Measurements from ENCODE around the gene CHST12. TPM values are rescaled to one million over a fixed set of nuclear protein-coding genes. Genes with fewer than 3 reads are reported as not detected.
A peak's percentile ranks its signal among the peaks of the same experiment; 100 is the strongest.

Gene CHST12
- total and polyA plus RNA-seq, 3 experiments from 2014 or later = 7.7 to 63.0 (median 8.3) TPM

DNA sequence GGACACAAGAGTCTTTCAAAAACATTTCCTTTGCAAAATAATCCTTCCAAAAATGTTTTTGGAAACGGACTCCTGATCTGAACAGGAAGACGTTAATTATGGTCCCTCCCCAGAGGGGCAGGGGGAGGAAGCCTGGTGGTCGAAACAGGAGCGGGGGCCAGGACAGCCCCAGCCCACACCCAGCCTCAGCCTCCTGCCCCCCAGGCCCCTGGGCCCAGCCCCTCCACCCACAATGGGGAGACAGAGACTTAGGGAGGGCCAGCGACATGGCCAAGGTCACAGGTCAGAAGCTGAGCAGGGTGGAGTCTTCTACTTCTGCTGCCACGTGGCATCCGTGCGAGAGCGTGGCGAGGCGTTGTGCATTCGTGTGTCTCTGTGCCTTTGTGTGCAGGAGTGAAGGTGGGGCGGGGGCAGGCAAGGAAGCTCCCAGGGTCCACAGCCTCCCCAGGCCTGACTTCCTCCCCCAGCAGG lies 86.8 kb downstream of the CHST12 start:
- Mint-ChIP-seq H3K4me3 (no peak overlapping the region), H3K9me3 (no peaks in the 10 kb centered on the region), H3K4me1 (peaks cover 0 to 4% (median 2%) of the 10 kb centered on the region in 3 donors), H3K27me3 (peaks cover 0 to 2% of the 10 kb centered on the region in 2 donors), H3K27ac (no peak overlapping the region), H3K36me3 (peaks cover 0 to 2% (median 0%) of the 10 kb centered on the region in 3 donors)
- DNase-seq = no peak
- no peaks in the 10 kb centered on the region for H3K36me3 ChIP-seq (ENCODE audit: insufficient read depth, low read length)
- CTCF ChIA-PET = no interaction called here
- H3K27me3 ChIP-seq (ENCODE audit: insufficient read depth, low read length, poor library complexity, severe bottlenecking) = no peaks in the 10 kb centered on the region
- POLR2A ChIA-PET = no interaction called here
- no peak overlapping the region for H3K27ac ChIP-seq (ENCODE audit: low read depth, low read length)
- H3K4me1 ChIP-seq (ENCODE audit: insufficient read depth, low read length) = no peaks in the 10 kb centered on the region
- H3K4me3 ChIP-seq (ENCODE audit: low read length) = no peak overlapping the region
- no peaks in the 10 kb centered on the region for H3K9me3 ChIP-seq (ENCODE audit: low read length)

DNA sequence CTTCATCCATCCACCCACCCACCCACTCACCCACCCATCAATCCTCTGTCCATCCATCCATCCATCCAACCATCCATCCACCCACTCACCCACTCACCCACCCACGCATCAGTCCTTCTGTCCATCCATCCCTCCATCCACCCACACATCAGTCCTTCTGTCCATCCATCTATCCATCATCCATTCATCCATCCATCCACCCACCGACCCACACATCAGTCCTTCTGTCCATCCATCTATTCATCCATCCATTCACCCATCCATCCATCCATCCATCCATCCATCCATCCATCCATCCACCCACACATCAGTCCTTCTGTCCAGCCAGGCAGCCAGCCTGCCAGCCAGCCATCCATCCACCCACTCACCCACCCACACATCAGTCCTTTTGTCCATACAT lies 88.6 kb downstream of the CHST12 start:
- ChIA-PET POLR2A (interaction anchor here (0.5 kb wide), 1 partner anchor 339 kb away, joined by 5 read pairs; no protein-coding TSS in a partner anchor), CTCF (no interaction called here)
- no peaks in the 10 kb centered on the region for H3K36me3 ChIP-seq (ENCODE audit: insufficient read depth, low read length)
- H3K27me3 ChIP-seq (ENCODE audit: insufficient read depth, low read length, poor library complexity, severe bottlenecking) = peaks cover 1% of the 10 kb centered on the region
- no peak overlapping the region for H3K27ac ChIP-seq (ENCODE audit: low read depth, low read length)
- H3K4me3 ChIP-seq (ENCODE audit: low read length) = no peak overlapping the region
- peaks cover 0 to 2% (median 0%) of the 10 kb centered on the region in 3 donors for H3K36me3 Mint-ChIP-seq
- peaks cover 0 to 4% (median 2%) of the 10 kb centered on the region in 3 donors for H3K4me1 Mint-ChIP-seq
- no peaks in the 10 kb centered on the region for H3K9me3 Mint-ChIP-seq
- H3K4me3 Mint-ChIP-seq = no peak overlapping the region
- no peak overlapping the region for H3K27ac Mint-ChIP-seq
- no peak for DNase-seq
- peaks cover 5 to 6% of the 10 kb centered on the region in 2 donors for H3K27me3 Mint-ChIP-seq
- no peaks in the 10 kb centered on the region for H3K4me1 ChIP-seq (ENCODE audit: insufficient read depth, low read length)
- no peaks in the 10 kb centered on the region for H3K9me3 ChIP-seq (ENCODE audit: low read length)

GRCh38 chr7:2493205-2494164 lies 90.1 kb downstream of the CHST12 start:
- H3K4me3 ChIP-seq (ENCODE audit: low read length) = no peak overlapping the region

DNA sequence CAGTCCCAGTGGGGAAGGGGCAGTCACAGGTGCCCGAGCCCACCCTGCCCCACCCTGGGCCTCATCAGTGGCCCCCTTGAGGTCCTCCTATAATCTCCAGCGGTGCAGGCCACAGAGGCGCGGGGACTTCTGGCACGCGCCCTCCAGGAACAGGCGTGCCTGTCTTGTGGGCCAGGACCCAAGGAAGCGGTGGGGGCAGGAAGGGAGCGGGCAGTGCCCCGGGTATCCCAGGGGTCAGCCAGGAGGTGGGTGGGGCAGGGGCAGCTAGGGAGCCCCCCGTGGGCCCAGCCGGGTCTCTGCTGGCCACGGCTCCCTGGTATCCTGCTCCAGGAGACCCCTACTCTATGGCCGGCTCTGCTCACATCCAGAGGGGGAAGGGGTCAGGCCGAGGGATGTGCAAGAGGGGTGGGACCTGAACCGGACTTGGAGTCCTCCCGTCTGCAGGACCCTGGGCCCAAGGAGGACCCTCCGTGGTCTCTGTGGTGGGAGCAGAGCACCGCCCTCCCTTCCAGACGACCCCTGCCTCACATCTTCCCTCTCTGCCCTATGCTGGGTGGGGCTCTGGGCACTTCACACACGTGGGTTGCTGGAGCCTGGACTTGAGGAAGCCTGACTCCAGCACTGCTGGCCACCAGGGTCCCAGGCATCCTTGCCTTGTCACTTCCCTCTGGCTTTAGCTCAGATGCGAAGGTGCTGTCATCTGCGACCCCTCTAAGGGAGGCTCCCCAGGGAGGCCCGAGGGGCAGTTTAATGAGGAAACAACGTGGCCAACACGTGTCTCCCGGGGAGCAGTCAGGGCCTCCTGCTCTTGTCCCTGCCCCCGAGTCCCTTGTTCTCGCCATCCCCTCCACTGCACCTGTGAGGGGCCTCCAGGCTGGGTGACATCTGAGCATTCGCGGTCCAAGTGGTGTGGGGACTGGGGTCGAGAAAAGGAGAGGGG lies 91.0 kb downstream of the CHST12 start:
- CTCF ChIA-PET = no interaction called here
- peaks cover 4% of the 10 kb centered on the region for H3K27me3 ChIP-seq (ENCODE audit: insufficient read depth, low read length, poor library complexity, severe bottlenecking)
- POLR2A ChIA-PET = interaction anchor here (0.6 to 0.7 kb wide), 2 partner anchors 472 to 589 kb away, joined by 3 to 4 read pairs; no protein-coding TSS in a partner anchor

More at GRCh38 chr7:2493205-2494164, 90.1 kb downstream of the CHST12 start:
- Mint-ChIP-seq H3K27ac (no peak overlapping the region), H3K4me3 (no peak overlapping the region), H3K9me3 (no peaks in the 10 kb centered on the region), H3K27me3 (peaks cover 5 to 10% of the 10 kb centered on the region in 2 donors), H3K4me1 (peaks cover 0 to 4% (median 2%) of the 10 kb centered on the region in 3 donors), H3K36me3 (peaks cover 0 to 2% (median 0%) of the 10 kb centered on the region in 3 donors)
- DNase-seq = no peak
- ChIA-PET CTCF (no interaction called here), POLR2A (no interaction called here)
- H3K36me3 ChIP-seq (ENCODE audit: insufficient read depth, low read length) = no peaks in the 10 kb centered on the region
- H3K4me1 ChIP-seq (ENCODE audit: insufficient read depth, low read length) = no peaks in the 10 kb centered on the region
- H3K27ac ChIP-seq (ENCODE audit: low read depth, low read length) = no peak overlapping the region
- H3K27me3 ChIP-seq (ENCODE audit: insufficient read depth, low read length, poor library complexity, severe bottlenecking) = peaks cover 4% of the 10 kb centered on the region
- no peaks in the 10 kb centered on the region for H3K9me3 ChIP-seq (ENCODE audit: low read length)

DNA sequence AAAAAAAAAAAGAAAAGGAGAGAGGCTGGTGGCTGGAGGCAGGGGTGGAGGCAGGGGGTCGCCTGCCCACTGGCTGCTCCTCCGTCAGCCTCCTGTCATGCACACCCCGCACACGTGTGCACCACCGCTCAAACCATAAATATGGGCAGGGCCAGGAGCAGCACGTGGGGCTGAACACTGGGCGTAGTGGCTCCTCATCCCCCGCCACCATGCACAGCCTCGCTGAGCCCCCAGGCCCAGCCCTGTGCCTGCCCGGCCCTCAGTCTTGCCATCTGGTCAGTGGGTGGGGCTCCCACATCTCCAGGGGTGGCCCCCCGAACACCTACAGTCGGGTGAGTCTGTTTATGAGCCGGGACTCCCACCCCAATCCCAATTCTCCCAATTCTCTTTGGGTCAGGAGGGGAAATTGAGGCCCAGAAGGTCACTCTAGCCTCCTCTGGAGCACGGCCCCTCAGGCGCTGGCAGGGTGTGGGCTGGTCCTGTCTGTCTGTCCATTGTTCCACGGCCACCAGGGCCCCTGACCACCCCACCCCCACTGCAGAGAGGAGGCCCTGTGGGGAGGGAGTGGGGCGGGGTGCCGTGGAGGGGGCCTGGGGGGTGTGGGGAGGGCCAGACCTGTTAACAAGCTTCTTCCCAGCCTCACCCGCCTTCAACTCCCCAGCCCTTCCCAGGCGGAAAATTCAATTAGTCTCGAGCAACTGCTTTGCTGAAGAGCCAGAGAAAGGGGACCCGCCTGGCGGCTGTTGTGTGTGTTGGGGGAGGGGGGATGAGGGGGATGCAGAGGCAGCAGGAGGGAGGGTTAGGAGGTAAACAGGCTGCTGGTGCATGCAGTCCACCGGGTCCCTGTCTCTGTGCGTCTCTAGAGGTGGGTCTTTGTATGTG lies 92.2 kb downstream of the CHST12 start:
- Mint-ChIP-seq H3K27me3 (peaks cover 3 to 10% of the 10 kb centered on the region in 2 donors), H3K9me3 (no peaks in the 10 kb centered on the region), H3K4me3 (no peak overlapping the region), H3K36me3 (no peaks in the 10 kb centered on the region), H3K27ac (no peak overlapping the region), H3K4me1 (no peaks in the 10 kb centered on the region)
- no peaks in the 10 kb centered on the region for H3K9me3 ChIP-seq (ENCODE audit: low read length)
- no peaks in the 10 kb centered on the region for H3K4me1 ChIP-seq (ENCODE audit: insufficient read depth, low read length)
- H3K4me3 ChIP-seq (ENCODE audit: low read length) = no peak overlapping the region
- ChIA-PET POLR2A (interaction anchor here (0.6 to 0.7 kb wide), 2 partner anchors 471 to 588 kb away, joined by 3 to 4 read pairs; no protein-coding TSS in a partner anchor), CTCF (no interaction called here)
- H3K27me3 ChIP-seq (ENCODE audit: insufficient read depth, low read length, poor library complexity, severe bottlenecking) = peaks cover 4% of the 10 kb centered on the region
- H3K27ac ChIP-seq (ENCODE audit: low read depth, low read length) = no peak overlapping the region
- H3K36me3 ChIP-seq (ENCODE audit: insufficient read depth, low read length) = no peaks in the 10 kb centered on the region
- DNase-seq = no peak

More for the DNA sequence above, 91.0 kb downstream of the CHST12 start:
- H3K9me3 ChIP-seq (ENCODE audit: low read length) = no peaks in the 10 kb centered on the region
- no peaks in the 10 kb centered on the region for H3K36me3 ChIP-seq (ENCODE audit: insufficient read depth, low read length)
- Mint-ChIP-seq H3K27me3 (peaks cover 3 to 10% of the 10 kb centered on the region in 2 donors), H3K4me1 (no peaks in the 10 kb centered on the region), H3K9me3 (no peaks in the 10 kb centered on the region), H3K27ac (no peak overlapping the region), H3K4me3 (no peak overlapping the region), H3K36me3 (no peaks in the 10 kb centered on the region)
- H3K4me3 ChIP-seq (ENCODE audit: low read length) = no peak overlapping the region
- H3K27ac ChIP-seq (ENCODE audit: low read depth, low read length) = no peak overlapping the region
- DNase-seq = no peak
- no peaks in the 10 kb centered on the region for H3K4me1 ChIP-seq (ENCODE audit: insufficient read depth, low read length)

DNA sequence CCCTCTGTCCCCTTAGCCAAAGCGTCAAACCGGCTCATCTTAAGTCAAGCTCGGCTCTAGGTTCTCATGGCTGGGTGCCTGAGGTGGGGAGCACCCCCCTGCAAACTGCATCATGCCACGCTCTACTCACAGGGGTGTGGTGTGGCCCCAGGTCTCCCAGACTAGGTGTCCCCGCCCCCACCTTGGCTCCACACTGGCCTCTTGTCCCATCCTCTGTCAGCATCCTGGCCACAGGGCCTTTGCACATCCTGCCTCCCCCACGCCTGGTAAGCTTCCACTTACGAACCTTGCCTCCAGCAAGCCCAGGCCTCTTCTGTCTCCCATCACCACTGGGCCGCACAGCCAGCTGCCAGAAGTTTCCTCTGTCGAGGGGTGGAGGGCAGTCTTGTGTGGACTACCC lies 93.0 kb downstream of the CHST12 start:
- H3K4me3 ChIP-seq (ENCODE audit: low read length) = no peak overlapping the region
- ChIA-PET POLR2A (no interaction called here), CTCF (no interaction called here)
- H3K9me3 ChIP-seq (ENCODE audit: low read length) = no peaks in the 10 kb centered on the region
- H3K36me3 ChIP-seq (ENCODE audit: insufficient read depth, low read length) = no peaks in the 10 kb centered on the region
- peaks cover 4% of the 10 kb centered on the region for H3K27me3 ChIP-seq (ENCODE audit: insufficient read depth, low read length, poor library complexity, severe bottlenecking)
- Mint-ChIP-seq H3K4me3 (no peak overlapping the region), H3K36me3 (no peaks in the 10 kb centered on the region), H3K27ac (peak overlapping the region in 1 of 8 donors; percentile 22), H3K9me3 (no peaks in the 10 kb centered on the region), H3K27me3 (peaks cover 3 to 10% of the 10 kb centered on the region in 2 donors), H3K4me1 (no peaks in the 10 kb centered on the region)
- no peak for DNase-seq
- H3K27ac ChIP-seq (ENCODE audit: low read depth, low read length) = no peak overlapping the region
- H3K4me1 ChIP-seq (ENCODE audit: insufficient read depth, low read length) = no peaks in the 10 kb centered on the region

DNA sequence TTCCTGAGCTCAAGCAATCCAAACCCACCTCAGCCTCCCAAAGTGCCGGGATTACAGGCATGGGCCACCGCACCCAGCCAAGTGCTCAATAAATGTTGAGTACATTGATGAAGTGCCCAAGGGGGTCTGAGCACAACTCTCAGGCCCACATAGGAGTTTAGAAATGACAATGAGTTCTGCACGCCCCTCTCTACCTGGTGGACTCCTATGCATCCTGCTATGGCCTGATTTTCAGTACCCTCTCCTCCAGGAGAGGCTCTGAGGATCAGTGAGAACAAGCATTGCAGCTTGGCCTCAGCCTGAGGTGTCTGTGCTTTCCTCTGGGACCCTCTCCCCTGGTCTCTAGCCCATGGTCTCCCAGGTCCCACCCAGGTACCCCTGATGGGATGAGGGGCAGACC lies 93.7 kb downstream of the CHST12 start:
- H3K4me1 Mint-ChIP-seq = no peaks in the 10 kb centered on the region
- peaks cover 3 to 10% of the 10 kb centered on the region in 2 donors for H3K27me3 Mint-ChIP-seq
- H3K36me3 Mint-ChIP-seq = no peaks in the 10 kb centered on the region
- Histone ChIP-seq H3K36me3 (ENCODE audit: insufficient read depth, low read length) (no peaks in the 10 kb centered on the region), H3K27me3 (ENCODE audit: insufficient read depth, low read length, poor library complexity, severe bottlenecking) (peaks cover 4% of the 10 kb centered on the region), H3K4me1 (ENCODE audit: insufficient read depth, low read length) (no peaks in the 10 kb centered on the region), H3K9me3 (ENCODE audit: low read length) (no peaks in the 10 kb centered on the region), H3K27ac (ENCODE audit: low read depth, low read length) (no peak overlapping the region), H3K4me3 (ENCODE audit: low read length) (no peak overlapping the region)
- DNase-seq = no peak
- ChIA-PET CTCF (no interaction called here), POLR2A (no interaction called here)
- no peak overlapping the region for H3K27ac Mint-ChIP-seq
- no peaks in the 10 kb centered on the region for H3K9me3 Mint-ChIP-seq
- no peak overlapping the region for H3K4me3 Mint-ChIP-seq

All from CD8-positive, alpha-beta memory T cell (primary cell).